ENCODE results near the gene USE1. TPM values are rescaled to one million over a fixed set of nuclear protein-coding genes. Genes with fewer than 3 reads are reported as not detected.

The USE1 gene
- total RNA-seq, 1 experiment from 2014 or later: 26.2 TPM

GRCh38 chr19:17243830-17244617, 28.9 kb downstream of the USE1 start:
- in situ Hi-C loops (cut with HindIII; ENCODE audit: low pct_unique_long_range_greater_than_20kb, low sequenced_read_pairs) (no loop called here), intact Hi-C loops (cut with micrococcal nuclease; ENCODE audit: unreplicated experiment) (no loop called here)
- ATAC-seq: peak; percentile 39
- peak overlapping the region; percentile 91 for H3K27ac ChIP-seq (ENCODE audit: low read length)
- no peak for DNase-seq (ENCODE audit: low read depth, low spot score)
- ChIA-PET POLR2A (no interaction called here), CTCF (interaction anchor here (0.5 to 0.7 kb wide), 2 partner anchors 41 to 435 kb away, joined by 3 to 9 read pairs; no protein-coding TSS in a partner anchor)
- H3K9me3 ChIP-seq (ENCODE audit: control insufficient read depth, insufficient read depth, low read depth, low read length): no peaks in the 10 kb centered on the region
- BruUV-seq (replicated peaks): no TSS peak
- TF ChIP-seq SIN3A (IDR thresholded peaks at IDR 0.05; ENCODE audit: borderline replicate concordance, insufficient read depth, low read depth, low read length) (no peak), REST (IDR thresholded peaks at IDR 0.05; ENCODE audit: insufficient read depth in 1 of 2, low read depth in 2 of 2, low read length in 1 of 2) (no peak), TCF7L2 (IDR thresholded peaks at IDR 0.05; ENCODE audit: low read depth, low read length) (no peak)
- peaks cover 52% of the 10 kb centered on the region for H3K4me1 ChIP-seq (ENCODE audit: control insufficient read depth, insufficient read depth, low read length)
- no peaks in the 10 kb centered on the region for H3K27me3 ChIP-seq (ENCODE audit: control insufficient read depth, insufficient read depth, low read length)
- peaks cover 5% of the 10 kb centered on the region for H3K36me3 ChIP-seq (ENCODE audit: control insufficient read depth, insufficient read depth, low read length)
- H3K4me3 ChIP-seq (ENCODE audit: low read depth in 2 of 2, low read length in 2 of 2): peak overlapping the region; percentile 83 to 84

GRCh38 chr19:17244618-17245534, 29.7 kb downstream of the USE1 start:
- DNase-seq (ENCODE audit: low read depth, low spot score): no peak
- peaks cover 54% of the 10 kb centered on the region for H3K4me1 ChIP-seq (ENCODE audit: control insufficient read depth, insufficient read depth, low read length)

More at GRCh38 chr19:17244618-17245534, 29.7 kb downstream of the USE1 start:
- Histone ChIP-seq H3K27ac (ENCODE audit: low read length) (peak overlapping the region; percentile 91), H3K4me3 (ENCODE audit: low read depth in 2 of 2, low read length in 2 of 2) (peak overlapping the region; percentile 83 to 84), H3K27me3 (ENCODE audit: control insufficient read depth, insufficient read depth, low read length) (no peaks in the 10 kb centered on the region), H3K9me3 (ENCODE audit: control insufficient read depth, insufficient read depth, low read depth, low read length) (no peaks in the 10 kb centered on the region), H3K36me3 (ENCODE audit: control insufficient read depth, insufficient read depth, low read length) (peaks cover 2% of the 10 kb centered on the region; the same call in 1 of the 2 replicates)
- ATAC-seq: 0 out of 2 replicates have a peak, but pooled peaks have one; percentile 0
- in situ Hi-C loops (cut with HindIII; ENCODE audit: low pct_unique_long_range_greater_than_20kb, low sequenced_read_pairs): no loop called here
- POLR2A ChIA-PET: no interaction called here
- BruUV-seq (replicated peaks): no TSS peak
- TF ChIP-seq TCF7L2 (IDR thresholded peaks at IDR 0.05; ENCODE audit: low read depth, low read length) (no peak), POLR2AphosphoS5 (IDR thresholded peaks at IDR 0.05; ENCODE audit: low read depth, low read length) (no peak), CTCF (IDR thresholded peaks at IDR 0.05) (no peak), SIN3A (IDR thresholded peaks at IDR 0.05; ENCODE audit: borderline replicate concordance, insufficient read depth, low read depth, low read length) (no peak), REST (IDR thresholded peaks at IDR 0.05; ENCODE audit: insufficient read depth in 1 of 2, low read depth in 2 of 2, low read length in 1 of 2) (no peak)
- intact Hi-C loops (cut with micrococcal nuclease; ENCODE audit: unreplicated experiment): no loop called here
- CTCF ChIA-PET: interaction anchor here (0.5 kb wide), 1 partner anchor 40 kb away, joined by 3 read pairs; no protein-coding TSS in a partner anchor

Data from Panc1 (cell line).